Activated naive CD4-positive, alpha-beta T cell treated with anti-CD3 and anti-CD28 coated beads, Interleukin-2, amount 10 ng/mL, durations not matched to agents 7 days and 5 days (primary cell): ENCODE data around the gene MAML3.

Experiments used
- CTCF ChIA-PET: fragments of 350-600 bp; sonication (Branson Sonifier 250); formaldehyde crosslinking; loops from one replicate; lab custom pipeline; 2021; ENCODE audit warnings: antibody characterized with exemption; lab: Charles Lee
- DNase-seq: peaks from one replicate; pipeline ENCODE4 v3.0.0-alpha.2; 2020
- H3K27ac Mint-ChIP-seq: one replicate; pipeline ENCODE4 v1.8.0; 2021; ENCODE audit warnings: mild to moderate bottlenecking, moderate library complexity, mixed read lengths
- H3K27me3 Mint-ChIP-seq: one replicate; pipeline ENCODE4 v1.8.0; 2021; ENCODE audit warnings: mild to moderate bottlenecking, mixed read lengths
- H3K36me3 Mint-ChIP-seq: one replicate; pipeline ENCODE4 v1.8.0; 2021; ENCODE audit warnings: mixed read lengths
- H3K4me1 Mint-ChIP-seq: one replicate; pipeline ENCODE4 v1.8.0; 2021; ENCODE audit warnings: mixed read lengths
- H3K4me3 Mint-ChIP-seq: one replicate; pipeline ENCODE4 v1.8.0; 2021; ENCODE audit warnings: mild to moderate bottlenecking, moderate library complexity, mixed read lengths
- H3K9me3 Mint-ChIP-seq: one replicate; pipeline ENCODE4 v1.8.0; 2021; ENCODE audit warnings: mixed read lengths

MAML3 gene

GRCh38 chr4:140130677-140131076 is 23.3 kb downstream of the MAML3 start:
- Mint-ChIP-seq H3K4me3 (no peak overlapping the region), H3K27me3 (peaks cover 23% of the 10 kb centered on the region), H3K36me3 (no peaks in the 10 kb centered on the region), H3K27ac (no peak overlapping the region), H3K4me1 (peaks cover 7% of the 10 kb centered on the region), H3K9me3 (no peaks in the 10 kb centered on the region)
- DNase-seq, result no peak
- CTCF ChIA-PET, result interaction anchor here (1.2 kb wide), 1 partner anchor 81 kb away, joined by 3 read pairs; no protein-coding TSS in a partner anchor

GRCh38 chr4:140127422-140127821 is 26.6 kb downstream of the MAML3 start:
- no peak for DNase-seq
- Mint-ChIP-seq H3K36me3 (peaks cover 3% of the 10 kb centered on the region), H3K4me3 (no peak overlapping the region), H3K27ac (no peak overlapping the region), H3K4me1 (peaks cover 20% of the 10 kb centered on the region), H3K9me3 (peaks cover 2% of the 10 kb centered on the region), H3K27me3 (peaks cover 17% of the 10 kb centered on the region)
- CTCF ChIA-PET, result no interaction called here

DNA sequence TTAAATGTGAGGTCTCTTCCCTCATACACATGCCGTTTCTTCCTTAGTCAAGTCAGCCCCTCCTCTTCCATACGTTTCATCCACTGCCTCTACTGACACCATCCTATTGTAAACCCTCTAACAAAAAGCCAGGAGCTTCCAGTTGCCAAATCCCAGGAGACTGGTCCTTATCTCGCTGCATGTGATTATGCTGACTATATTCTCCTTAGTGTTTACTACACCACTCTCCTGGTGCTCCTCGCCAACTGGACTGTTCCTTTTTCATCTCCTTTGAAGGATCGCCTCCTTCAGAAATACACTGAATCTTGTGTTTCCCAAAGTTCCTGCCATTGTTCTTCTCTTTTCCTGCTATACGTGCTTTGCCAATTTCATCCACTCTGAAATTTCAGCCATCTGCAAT is 27.7 kb downstream of the MAML3 start:
- H3K27me3 Mint-ChIP-seq, result peaks cover 10% of the 10 kb centered on the region
- CTCF ChIA-PET, result no interaction called here
- no peak overlapping the region for H3K4me3 Mint-ChIP-seq
- peaks cover 22% of the 10 kb centered on the region for H3K4me1 Mint-ChIP-seq
- H3K36me3 Mint-ChIP-seq, result peaks cover 3% of the 10 kb centered on the region
- no peak overlapping the region for H3K27ac Mint-ChIP-seq
- peaks cover 2% of the 10 kb centered on the region for H3K9me3 Mint-ChIP-seq
- no peak for DNase-seq

GRCh38 chr4:140125374-140125773 is 28.6 kb downstream of the MAML3 start:
- H3K4me3 Mint-ChIP-seq, result no peak overlapping the region
- peaks cover 8% of the 10 kb centered on the region for H3K27me3 Mint-ChIP-seq

DNA sequence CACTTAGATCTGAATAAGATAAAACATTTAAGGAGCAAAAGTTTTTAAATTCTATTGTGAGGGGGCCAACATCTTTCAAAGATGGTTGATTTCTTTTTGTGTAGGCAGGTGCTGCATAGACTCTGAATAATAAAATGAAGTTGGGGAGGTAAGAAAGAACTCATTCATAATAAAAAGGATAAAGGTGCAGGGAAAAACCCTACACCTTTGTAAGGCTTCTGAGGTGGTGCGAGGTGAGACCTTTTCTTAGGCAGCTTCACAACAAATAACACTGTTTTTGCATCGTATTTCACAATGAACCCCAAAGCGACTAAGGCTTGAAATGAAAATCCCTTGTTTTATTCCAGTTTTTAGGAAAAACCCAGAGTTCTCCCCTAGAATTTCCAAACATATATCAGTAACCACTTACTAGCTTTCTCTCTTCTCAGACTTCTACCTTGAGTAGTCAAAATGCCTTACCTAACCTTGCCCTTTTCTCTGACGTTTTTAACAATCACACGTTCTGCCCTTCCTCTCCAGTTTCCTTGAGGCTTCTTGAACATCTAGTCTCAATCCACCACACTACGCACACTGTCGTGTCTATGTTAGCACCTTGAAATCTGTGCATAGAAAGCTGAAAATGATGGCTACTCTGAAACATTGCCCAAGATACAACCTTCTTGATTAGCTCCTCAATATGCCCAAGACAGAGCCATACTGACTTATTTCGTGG is 30.2 kb downstream of the MAML3 start:
- Mint-ChIP-seq H3K27me3 (peaks cover 8% of the 10 kb centered on the region), H3K4me3 (no peak overlapping the region), H3K36me3 (peaks cover 3% of the 10 kb centered on the region), H3K4me1 (peaks cover 22% of the 10 kb centered on the region), H3K9me3 (peaks cover 2% of the 10 kb centered on the region), H3K27ac (no peak overlapping the region)
- CTCF ChIA-PET, result no interaction called here
- no peak for DNase-seq

More at GRCh38 chr4:140125374-140125773, 28.6 kb downstream of the MAML3 start:
- H3K9me3 Mint-ChIP-seq, result peaks cover 2% of the 10 kb centered on the region
- H3K4me1 Mint-ChIP-seq, result peaks cover 22% of the 10 kb centered on the region
- no peak overlapping the region for H3K27ac Mint-ChIP-seq
- CTCF ChIA-PET, result no interaction called here
- no peak for DNase-seq
- H3K36me3 Mint-ChIP-seq, result peaks cover 3% of the 10 kb centered on the region

- Mint-ChIP-seq H3K36me3 (peaks cover 3% of the 10 kb centered on the region), H3K9me3 (peaks cover 2% of the 10 kb centered on the region), H3K4me3 (peak overlapping the region; percentile 16), H3K27ac (peak overlapping the region; percentile 86), H3K4me1 (peaks cover 24% of the 10 kb centered on the region), H3K27me3 (peaks cover 8% of the 10 kb centered on the region)
- no peak for DNase-seq
- CTCF ChIA-PET, result no interaction called here
These were observed 31.1 kb downstream of the MAML3 start for GRCh38 chr4:140122891-140123290.

DNA sequence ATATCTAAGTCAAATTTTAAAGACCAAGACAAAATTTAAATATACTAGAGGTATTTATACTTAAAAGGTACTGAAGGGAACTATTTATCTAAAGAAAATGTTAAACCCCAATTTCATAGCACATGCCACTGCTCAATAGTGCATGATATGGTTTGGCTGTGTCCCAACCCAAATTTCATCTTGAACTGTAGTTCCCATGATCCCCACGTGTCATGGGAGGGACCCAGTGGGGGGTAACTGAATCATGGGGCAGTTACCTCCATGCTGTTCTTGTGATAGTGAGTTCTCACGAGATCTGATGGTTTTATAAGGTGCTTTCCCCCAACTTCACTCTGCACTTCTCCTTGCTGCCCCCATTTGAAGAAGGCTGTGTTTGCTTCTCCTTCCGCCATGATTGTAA is 32.3 kb downstream of the MAML3 start:
- peaks cover 8% of the 10 kb centered on the region for H3K27me3 Mint-ChIP-seq
- H3K27ac Mint-ChIP-seq, result no peak overlapping the region
- CTCF ChIA-PET, result no interaction called here
- H3K4me1 Mint-ChIP-seq, result peaks cover 31% of the 10 kb centered on the region
- H3K36me3 Mint-ChIP-seq, result peaks cover 3% of the 10 kb centered on the region
- DNase-seq, result no peak
- no peak overlapping the region for H3K4me3 Mint-ChIP-seq
- peaks cover 2% of the 10 kb centered on the region for H3K9me3 Mint-ChIP-seq

DNA sequence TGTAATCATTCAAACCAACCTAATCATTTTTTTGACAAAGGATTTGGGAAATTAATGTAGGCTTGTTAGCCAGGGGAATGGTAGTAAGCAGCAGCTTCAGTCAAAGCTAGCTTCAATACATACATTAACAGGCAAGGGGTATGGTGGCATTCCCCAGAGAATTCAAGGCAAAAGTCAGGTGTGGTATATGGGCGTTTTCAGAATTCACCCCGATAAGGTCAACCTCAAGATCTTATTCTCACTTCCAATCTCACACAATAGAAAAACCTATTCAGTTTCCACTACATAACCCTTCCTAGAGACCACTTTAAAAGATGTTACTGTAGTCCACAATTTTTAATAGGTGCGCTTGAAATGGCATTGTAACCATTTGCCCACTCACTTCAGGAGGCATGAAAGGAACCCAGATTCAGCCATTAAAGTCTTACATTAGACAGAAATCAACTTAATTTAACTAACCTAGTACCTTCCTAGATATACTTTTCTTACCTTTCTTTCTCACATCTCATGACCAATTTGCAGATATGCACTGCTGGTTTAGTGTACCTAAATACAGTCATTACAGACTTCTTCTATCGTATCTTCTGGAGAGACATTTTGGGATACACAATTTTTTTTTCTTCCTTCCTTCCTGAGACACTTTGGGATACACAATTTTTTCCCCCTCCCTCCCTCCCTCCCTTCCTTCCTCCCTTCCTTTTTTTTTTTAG is 34.9 kb downstream of the MAML3 start:
- H3K4me1 Mint-ChIP-seq, result peaks cover 43% of the 10 kb centered on the region
- peaks cover 3% of the 10 kb centered on the region for H3K36me3 Mint-ChIP-seq
- CTCF ChIA-PET, result no interaction called here

GRCh38 chr4:140117947-140118346 is 36.0 kb downstream of the MAML3 start:
- H3K27me3 Mint-ChIP-seq, result peaks cover 4% of the 10 kb centered on the region
- H3K9me3 Mint-ChIP-seq, result peaks cover 2% of the 10 kb centered on the region
- no peak overlapping the region for H3K4me3 Mint-ChIP-seq
- H3K4me1 Mint-ChIP-seq, result peaks cover 32% of the 10 kb centered on the region
- DNase-seq, result no peak
- CTCF ChIA-PET, result no interaction called here
- H3K27ac Mint-ChIP-seq, result no peak overlapping the region
- H3K36me3 Mint-ChIP-seq, result peaks cover 3% of the 10 kb centered on the region

More for the DNA sequence above, 34.9 kb downstream of the MAML3 start:
- Mint-ChIP-seq H3K9me3 (peaks cover 2% of the 10 kb centered on the region), H3K4me3 (no peak overlapping the region), H3K27me3 (peaks cover 8% of the 10 kb centered on the region), H3K27ac (no peak overlapping the region)
- DNase-seq, result no peak

DNA sequence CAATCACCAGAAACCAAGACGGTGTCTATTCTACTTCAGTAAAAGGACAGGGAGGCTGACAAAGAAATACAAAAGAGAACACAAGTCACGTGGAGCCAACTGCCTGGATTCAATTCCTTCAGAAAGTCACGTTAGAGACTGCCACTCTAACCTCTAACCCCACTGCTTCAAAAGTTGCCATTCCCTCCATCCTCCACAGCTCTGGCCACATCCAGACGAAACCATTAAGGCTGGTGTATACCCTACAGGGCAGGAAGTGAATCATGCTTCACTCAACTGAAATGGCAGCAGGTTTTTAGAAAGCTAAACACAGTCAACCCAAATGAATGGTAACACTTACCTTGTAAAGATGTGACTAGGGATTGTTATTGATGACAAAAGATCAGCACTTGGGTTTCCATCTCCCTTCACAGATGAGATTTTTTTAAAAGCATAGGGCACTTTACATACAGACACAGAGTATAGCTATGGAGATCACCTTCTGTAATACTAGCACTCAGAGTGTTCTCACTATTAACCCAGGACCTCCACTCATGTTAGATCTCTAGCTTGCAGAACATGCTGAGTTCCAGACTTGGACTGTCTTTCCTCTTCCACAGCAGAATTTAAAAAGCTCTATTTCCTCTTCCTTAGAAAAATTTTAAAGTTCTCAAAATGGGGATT is 37.4 kb downstream of the MAML3 start:
- Mint-ChIP-seq H3K4me1 (peaks cover 25% of the 10 kb centered on the region), H3K27me3 (peaks cover 6% of the 10 kb centered on the region), H3K9me3 (no peaks in the 10 kb centered on the region), H3K36me3 (no peaks in the 10 kb centered on the region), H3K4me3 (no peak overlapping the region), H3K27ac (peak overlapping the region; percentile 69)
- CTCF ChIA-PET, result interaction anchor here (0.7 to 1.3 kb wide), 4 partner anchors 12 to 67 kb away, joined by 3 to 4 read pairs (median 3); no protein-coding TSS in a partner anchor
- peak; percentile 52 for DNase-seq

DNA sequence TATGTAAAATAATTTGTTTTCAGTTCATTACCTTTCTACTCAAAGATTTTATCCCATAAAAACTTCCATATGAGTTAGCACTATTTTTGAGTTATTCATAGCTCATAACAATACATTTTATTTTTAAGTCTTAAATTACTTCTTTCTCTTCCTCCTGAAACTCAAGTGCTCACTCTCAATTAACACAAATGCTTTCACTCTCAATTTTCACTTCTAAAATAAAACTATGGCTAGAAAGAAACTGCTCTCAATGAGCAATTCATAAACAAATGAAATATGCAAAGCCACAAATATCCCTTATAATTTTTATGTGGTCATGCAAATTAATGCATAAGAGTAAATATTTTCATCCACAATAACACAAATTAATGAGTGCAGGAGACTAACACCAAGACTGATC is 38.8 kb downstream of the MAML3 start:
- Mint-ChIP-seq H3K4me1 (peaks cover 23% of the 10 kb centered on the region), H3K9me3 (no peaks in the 10 kb centered on the region), H3K4me3 (no peak overlapping the region), H3K27me3 (peaks cover 6% of the 10 kb centered on the region), H3K27ac (no peak overlapping the region), H3K36me3 (no peaks in the 10 kb centered on the region)
- CTCF ChIA-PET, result no interaction called here
- DNase-seq, result no peak

DNA sequence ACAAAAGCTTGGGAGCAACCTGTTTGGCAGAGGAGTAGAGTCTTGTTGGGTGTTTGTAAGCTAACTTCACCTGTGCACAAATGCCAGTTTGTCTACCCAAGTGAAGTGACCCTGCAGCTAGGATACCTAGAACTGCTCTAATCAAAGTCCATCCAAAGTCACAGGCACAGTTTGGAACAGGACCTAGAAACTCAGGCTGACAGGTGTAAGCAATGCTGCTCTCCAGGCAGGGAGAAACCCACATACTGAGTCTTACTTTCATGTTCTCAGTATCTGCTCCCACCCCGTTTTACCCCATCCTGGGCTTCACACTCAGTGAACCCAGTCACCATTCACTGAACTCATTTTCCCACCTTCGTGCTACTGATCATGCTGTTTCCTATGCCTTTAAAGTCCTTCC is 40.3 kb downstream of the MAML3 start:
- CTCF ChIA-PET, result interaction anchor here (1.1 kb wide), 1 partner anchor 67 kb away, joined by 3 read pairs; no protein-coding TSS in a partner anchor
- Mint-ChIP-seq H3K9me3 (no peaks in the 10 kb centered on the region), H3K27ac (no peak overlapping the region), H3K27me3 (peaks cover 6% of the 10 kb centered on the region), H3K4me3 (no peak overlapping the region), H3K4me1 (peaks cover 25% of the 10 kb centered on the region), H3K36me3 (no peaks in the 10 kb centered on the region)
- no peak for DNase-seq

DNA sequence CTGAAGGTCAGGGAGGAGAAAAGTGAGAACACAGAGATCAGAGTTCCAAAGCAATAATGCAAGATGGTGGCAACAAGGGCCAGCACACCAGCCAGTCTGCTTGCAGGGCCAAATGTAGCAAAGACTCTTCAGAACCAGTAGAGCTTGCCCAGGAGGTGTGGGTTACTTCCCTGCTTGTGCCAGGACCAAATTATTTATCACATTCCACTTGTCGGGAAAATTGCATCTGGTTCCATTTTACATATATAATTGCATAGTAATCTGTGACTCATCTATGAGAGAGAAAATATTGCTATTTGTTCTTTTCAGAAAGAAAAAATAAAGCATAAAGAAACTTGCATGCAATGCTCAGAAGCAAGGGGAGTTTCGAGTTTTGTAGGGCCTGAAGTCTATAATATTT is 41.4 kb downstream of the MAML3 start:
- CTCF ChIA-PET, result no interaction called here

DNA sequence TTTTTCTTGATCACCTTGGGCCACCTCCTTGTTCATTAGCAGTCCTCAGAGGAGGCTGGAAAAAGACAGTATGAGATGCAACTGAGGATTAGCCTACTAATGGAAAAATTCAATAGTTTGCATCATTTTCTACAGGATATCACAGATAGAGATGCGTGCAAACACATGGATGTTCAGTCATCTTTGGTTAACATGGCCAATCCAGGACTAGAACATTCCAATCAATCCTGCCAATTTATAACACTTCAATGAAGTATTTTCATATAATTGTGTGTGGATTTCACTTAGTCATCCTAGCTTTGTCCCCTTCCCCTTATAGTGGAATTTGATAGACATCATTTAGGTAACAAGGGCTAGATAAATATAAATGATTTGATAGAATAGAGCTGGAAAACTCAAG is 42.7 kb downstream of the MAML3 start:
- Mint-ChIP-seq H3K4me1 (peaks cover 23% of the 10 kb centered on the region), H3K27me3 (peaks cover 6% of the 10 kb centered on the region), H3K4me3 (no peak overlapping the region), H3K36me3 (no peaks in the 10 kb centered on the region), H3K27ac (no peak overlapping the region), H3K9me3 (no peaks in the 10 kb centered on the region)
- CTCF ChIA-PET, result interaction anchor here (0.6 kb wide), 1 partner anchor 254 kb away, joined by 3 read pairs; no protein-coding TSS in a partner anchor
- no peak for DNase-seq

More for the DNA sequence above, 41.4 kb downstream of the MAML3 start:
- Mint-ChIP-seq H3K4me1 (peaks cover 33% of the 10 kb centered on the region), H3K9me3 (no peaks in the 10 kb centered on the region), H3K27ac (no peak overlapping the region), H3K4me3 (no peak overlapping the region), H3K27me3 (peaks cover 6% of the 10 kb centered on the region), H3K36me3 (no peaks in the 10 kb centered on the region)
- no peak for DNase-seq
